Ovary (tissue), 9 donors: ENCODE results near the gene AMER1. TPM values are rescaled to one million over a fixed set of nuclear protein-coding genes. Genes with fewer than 3 reads are reported as not detected.

Source experiments
- DNase-seq, 5 donors: peaks; one replicate each; pipeline ENCODE4 v3.0.0-alpha.2; 2019 to 2020
- H3K27ac ChIP-seq, 2 donors: fragments of 200-600 bp; one replicate each; pipeline versions ENCODE4 v1.5.1 to v1.8.0; 2019 to 2022
- H3K27me3 ChIP-seq: fragments of 200-600 bp; one replicate; pipeline ENCODE4 v1.8.0; 2022
- H3K36me3 ChIP-seq: fragments of 200-600 bp; sonication (generic); one replicate; pipeline ENCODE4 v1.5.1; 2019
- H3K4me1 ChIP-seq: one replicate; pipeline ENCODE4 v1.8.1; 2013; ENCODE audit warnings: mild to moderate bottlenecking, moderate library complexity; ENCODE audit not compliant: insufficient read depth
- H3K4me3 ChIP-seq: fragments of 200-600 bp; sonication (generic); one replicate; pipeline ENCODE4 v1.5.1; 2017
- H3K9me3 ChIP-seq, 2 donors: fragments of 200-600 bp in 1 of 2; sonication (generic) in 1 of 2; one replicate each; pipeline versions ENCODE4 v1.5.1 to v1.8.1; 2013 to 2019; ENCODE audit warnings: mild to moderate bottlenecking in 1 of 2, moderate library complexity in 1 of 2
- CTCF ChIP-seq, 3 donors: fragments of 450-650 bp in 2 of 3; fragments of 200-600 bp in 1 of 3; IDR thresholded peaks; one replicate each; pipeline versions ENCODE4 v1.5.1 to v1.8.0; 2016 to 2022; ENCODE audit warnings: antibody characterized with exemption in 3 of 3, mild to moderate bottlenecking in 1 of 3
- EP300 ChIP-seq: sonication (generic); formaldehyde crosslinking; IDR thresholded peaks from one replicate; pipeline ENCODE4 v1.6.1; 2017; ENCODE audit warnings: antibody characterized with exemption
- POLR2A ChIP-seq: fragments of 450-650 bp; IDR thresholded peaks from one replicate; pipeline ENCODE4 v1.6.1; 2017; ENCODE audit warnings: antibody characterized with exemption, mild to moderate bottlenecking, moderate library complexity
- whole genome bisulfite sequencing, 3 donors: extraction: QIAGEN DNeasy Blood & Tissue Kit in 1 of 3; methylation state at CpG; one replicate each; pipeline versions ENCODE4 v1.1.5 to v1.1.7; 2013 to 2017; 5-methylcytosine and 5-hydroxymethylcytosine counted together
- intact Hi-C, 4 donors: fragments of 100-400 bp; cut with DNase I; formaldehyde crosslinking; loops; one replicate each; pipeline versions ENCODE4 v1.11.0 to v1.15.1; 2022 to 2023
- polyA plus RNA-seq, 2 donors: library from polyadenylated mRNA; stranded (reverse); fragments of 200-250 nt in 1 of 2; fragments of 350-450 nt in 1 of 2; fragmentation: Illumina TruSeq in 1 of 2; extraction: RNeasy Lipid Tissue Mini Kit (QIAGEN cat#74804) in 1 of 2; gene quantifications; one replicate each; pipeline ENCODE4 v1.2.3, GENCODE V29; 2013 to 2014
- total RNA-seq, 7 donors: library from RNA; depleted of rRNA in 2 of 7; stranded (reverse); fragments of >200 nt in 2 of 7; fragmentation: NEBNext Ultra II Directional in 3 of 7; extraction: Animal tissue kit (Norgen Biotek cat#: 25700) in 3 of 7; gene quantifications; one replicate each; pipeline versions ENCODE4 v1.1.0 to v1.2.4, GENCODE V29; 2016 to 2023
- donor health status: DM: no; HTN: no; CAD: no; lungs with moderate emphysema.
- donor health status: DM: no; HTN: no; CAD: no.
- donor health status: Bipolar disorder and iron deficiency.
- donor health status: DM: yes; HTN: yes; CAD: no.
- donor health status: DM: no; HTN: no; CAD: no.
- donor health status: DM: yes; HTN: yes; CAD: no.

The AMER1 gene
- total and polyA plus RNA-seq, 9 donors: 5.5 to 25.9 (median 14.2) TPM

- Histone ChIP-seq H3K36me3 (no peaks in the 10 kb centered on the region), H3K9me3 (no peaks in the 10 kb centered on the region), H3K4me3 (no peak overlapping the region), H3K27me3 (no peaks in the 10 kb centered on the region), H3K4me1 (peaks cover 10% of the 10 kb centered on the region), H3K27ac (no peak overlapping the region)
- WGBS, 3 donors: 66 to 68% (median 67%) methylated on average over 2 of the region's 2 CpGs
- TF ChIP-seq CTCF (IDR thresholded peaks at IDR 0.05): no peak
- no peak for TF ChIP-seq EP300
- TF ChIP-seq POLR2A: no peak
- intact Hi-C loops: no loop called here
- no peak for DNase-seq
Measured at GRCh38 chrX:64202808-64203325, 2.6 kb downstream of the AMER1 start.

GRCh38 chrX:64198036-64198435, 7.5 kb downstream of the AMER1 start:
- no peak overlapping the region for H3K4me3 ChIP-seq
- H3K27me3 ChIP-seq: no peaks in the 10 kb centered on the region
- peaks cover 6% of the 10 kb centered on the region for H3K4me1 ChIP-seq
- DNase-seq: no peak
- no peak for TF ChIP-seq POLR2A
- TF ChIP-seq EP300: no peak
- TF ChIP-seq CTCF (IDR thresholded peaks at IDR 0.05): no peak
- no peaks in the 10 kb centered on the region for H3K36me3 ChIP-seq
- H3K9me3 ChIP-seq: no peaks in the 10 kb centered on the region
- intact Hi-C loops: no loop called here
- H3K27ac ChIP-seq: no peak overlapping the region

DNA sequence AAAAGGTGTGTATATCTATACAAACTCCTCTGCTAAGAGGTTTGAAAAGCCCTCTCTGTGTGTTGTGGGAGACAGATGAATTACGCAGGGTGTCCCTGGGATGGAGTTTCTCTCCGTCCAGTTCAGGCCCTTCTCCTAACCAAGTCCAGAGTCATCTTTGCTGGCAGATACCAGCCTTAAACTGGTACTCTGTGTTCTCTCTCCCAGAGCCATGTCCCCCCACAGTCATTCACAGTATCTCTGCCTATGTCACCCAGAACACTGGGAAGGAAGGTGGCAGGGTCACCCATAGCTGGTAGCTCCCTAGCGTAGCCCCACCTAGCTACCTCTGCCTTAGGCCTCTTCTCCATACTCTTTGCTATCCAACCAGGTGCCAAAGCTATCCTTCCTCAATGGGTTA, 8.9 kb downstream of the AMER1 start:
- H3K9me3 ChIP-seq: no peaks in the 10 kb centered on the region
- no peaks in the 10 kb centered on the region for H3K27me3 ChIP-seq
- DNase-seq: no peak
- no peaks in the 10 kb centered on the region for H3K36me3 ChIP-seq
- H3K27ac ChIP-seq: no peak overlapping the region
- intact Hi-C loops: no loop called here
- WGBS, 3 donors: 78 to 88% (median 84%) methylated on average over 3 of the region's 3 CpGs
- H3K4me1 ChIP-seq: peaks cover 6% of the 10 kb centered on the region
- no peak for TF ChIP-seq CTCF (IDR thresholded peaks at IDR 0.05)
- no peak for TF ChIP-seq EP300
- TF ChIP-seq POLR2A: no peak
- no peak overlapping the region for H3K4me3 ChIP-seq

GRCh38 chrX:64195862-64196261, 9.6 kb downstream of the AMER1 start:
- Histone ChIP-seq H3K36me3 (no peaks in the 10 kb centered on the region), H3K4me1 (peaks cover 6% of the 10 kb centered on the region), H3K27me3 (no peaks in the 10 kb centered on the region), H3K4me3 (no peak overlapping the region), H3K9me3 (no peaks in the 10 kb centered on the region), H3K27ac (no peak overlapping the region)
- WGBS, 3 donors: 27 to 54% (median 50%) methylated on average over 1 of the region's 1 CpG
- intact Hi-C loops: no loop called here
- TF ChIP-seq EP300 (no peak), POLR2A (no peak), CTCF (IDR thresholded peaks at IDR 0.05) (no peak)
- DNase-seq: no peak
